Endothelial cell of umbilical vein (primary cell): ENCODE data around the gene ARHGAP15.

Source experiments
- EZH2 ChIP-seq: IDR thresholded peaks from 2 replicates; pipeline ENCODE4 v1.6.1; 2012; ENCODE audit warnings: borderline replicate concordance, low read depth, mild to moderate bottlenecking, moderate library complexity, low read length, inconsistent platforms; ENCODE audit not compliant: severe bottlenecking
- POLR2A ChIP-seq: IDR thresholded peaks from 2 replicates; pipeline ENCODE4 v1.6.1; 2012; ENCODE audit warnings: low read depth, mild to moderate bottlenecking, control low read depth, low read length
- POLR2AphosphoS5 ChIP-seq: IDR thresholded peaks from 2 replicates; pipeline ENCODE4 v1.6.1; 2012; ENCODE audit warnings: low read depth, mild to moderate bottlenecking, control low read depth, low read length, moderate library complexity; ENCODE audit not compliant: insufficient read depth
- TF ChIP-seq, protein P1 (sequence below), 2 donors: IDR thresholded peaks; 1 replicate in 1 of 2; 2 replicates in 1 of 2; pipeline ENCODE4 v1.5.1; 2011; ENCODE audit warnings: low read length in 2 of 2, mild to moderate bottlenecking in 2 of 2, moderate library complexity in 2 of 2, control low read depth in 1 of 2, inconsistent platforms in 1 of 2, low read depth in 1 of 2; ENCODE audit not compliant: insufficient read depth in 1 of 2; ENCODE audit errors: extremely low read depth in 1 of 2
- TF ChIP-seq, protein P2 (sequence below): IDR thresholded peaks from 2 replicates; pipeline ENCODE4 v1.6.1; 2011; ENCODE audit not compliant: insufficient read depth, insufficient read length

DNA sequence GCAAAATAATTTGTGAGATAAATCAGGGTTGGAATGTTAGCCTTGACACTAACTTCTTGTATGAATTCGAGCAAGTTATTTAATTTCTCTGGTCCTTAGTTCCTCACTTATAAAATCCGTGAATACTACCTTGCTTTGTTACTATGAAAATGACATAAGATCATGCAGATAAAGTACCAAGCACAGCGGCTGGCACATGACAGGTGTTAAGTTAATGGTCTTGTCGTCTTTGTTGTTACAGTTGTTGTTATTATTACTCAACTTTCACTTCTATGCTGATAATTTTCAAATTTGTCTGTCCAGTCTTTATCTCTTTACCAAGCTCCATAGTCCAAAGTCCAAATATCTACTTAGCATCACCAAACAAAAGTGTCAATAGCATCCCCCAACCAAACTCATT, 482.1 kb downstream of the ARHGAP15 start:
- TF ChIP-seq, protein P1, sequence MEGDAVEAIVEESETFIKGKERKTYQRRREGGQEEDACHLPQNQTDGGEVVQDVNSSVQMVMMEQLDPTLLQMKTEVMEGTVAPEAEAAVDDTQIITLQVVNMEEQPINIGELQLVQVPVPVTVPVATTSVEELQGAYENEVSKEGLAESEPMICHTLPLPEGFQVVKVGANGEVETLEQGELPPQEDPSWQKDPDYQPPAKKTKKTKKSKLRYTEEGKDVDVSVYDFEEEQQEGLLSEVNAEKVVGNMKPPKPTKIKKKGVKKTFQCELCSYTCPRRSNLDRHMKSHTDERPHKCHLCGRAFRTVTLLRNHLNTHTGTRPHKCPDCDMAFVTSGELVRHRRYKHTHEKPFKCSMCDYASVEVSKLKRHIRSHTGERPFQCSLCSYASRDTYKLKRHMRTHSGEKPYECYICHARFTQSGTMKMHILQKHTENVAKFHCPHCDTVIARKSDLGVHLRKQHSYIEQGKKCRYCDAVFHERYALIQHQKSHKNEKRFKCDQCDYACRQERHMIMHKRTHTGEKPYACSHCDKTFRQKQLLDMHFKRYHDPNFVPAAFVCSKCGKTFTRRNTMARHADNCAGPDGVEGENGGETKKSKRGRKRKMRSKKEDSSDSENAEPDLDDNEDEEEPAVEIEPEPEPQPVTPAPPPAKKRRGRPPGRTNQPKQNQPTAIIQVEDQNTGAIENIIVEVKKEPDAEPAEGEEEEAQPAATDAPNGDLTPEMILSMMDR (IDR thresholded peaks at IDR 0.05; ENCODE audit: extremely low read depth in 1 of 2, insufficient read depth in 1 of 2, low read depth in 1 of 2, low read length in 2 of 2), result no peak
- TF ChIP-seq POLR2A (no peak), EZH2 (no peak), POLR2AphosphoS5 (no peak)
- TF ChIP-seq, protein P2, sequence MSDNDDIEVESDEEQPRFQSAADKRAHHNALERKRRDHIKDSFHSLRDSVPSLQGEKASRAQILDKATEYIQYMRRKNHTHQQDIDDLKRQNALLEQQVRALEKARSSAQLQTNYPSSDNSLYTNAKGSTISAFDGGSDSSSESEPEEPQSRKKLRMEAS, result no peak
